Measurements from ENCODE around the gene SMPX. TPM values are rescaled to one million over a fixed set of nuclear protein-coding genes. Genes with fewer than 3 reads are reported as not detected.

The SMPX gene
- total and polyA plus RNA-seq, 9 of the 15 experiments (the other 6 are each of a cell fraction or from before 2014, with no cell fraction given): not detected

DNA sequence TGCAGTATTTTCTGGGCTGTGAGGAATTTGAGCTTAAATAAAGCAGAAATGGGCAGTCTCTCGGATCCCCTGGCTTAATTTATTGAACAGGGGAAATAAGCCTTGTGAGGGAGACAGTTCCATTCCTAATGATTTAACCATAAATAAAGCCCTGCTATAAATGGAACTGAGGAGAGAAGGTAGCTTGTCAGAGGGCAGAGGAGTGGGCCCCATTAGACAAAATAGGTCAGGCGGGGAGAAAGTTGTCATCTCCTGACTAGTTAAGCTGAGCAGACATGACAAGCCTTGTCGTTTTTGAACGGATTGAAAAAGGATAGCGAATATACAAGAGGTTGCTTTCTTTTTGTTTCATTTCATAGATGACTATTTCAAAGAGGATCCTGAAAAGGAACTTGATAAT is 39.3 kb downstream of the SMPX start:
- Histone ChIP-seq H4K20me1 (replicated peaks; ENCODE audit: control insufficient read depth, insufficient read depth, low read length) (no peaks in the 10 kb centered on the region), H3K4me2 (ENCODE audit: insufficient read depth, low read length) (no peak overlapping the region), H3K27ac (ENCODE audit: extremely low read depth, low read depth, low read length) (no peak overlapping the region), H3K9me1 (ENCODE audit: control insufficient read depth, insufficient read depth, low read length) (no peaks in the 10 kb centered on the region), H3K36me3 (ENCODE audit: control insufficient read depth, insufficient read depth, low read length) (no peaks in the 10 kb centered on the region), H3K4me3 (no peak overlapping the region), H3K9me3 (replicated peaks; ENCODE audit: control insufficient read depth, insufficient read depth, low read depth, low read length) (no peaks in the 10 kb centered on the region), H3K27me3 (ENCODE audit: control insufficient read depth in 2 of 2, insufficient read depth in 2 of 2, low read length in 2 of 2) (no peaks in the 10 kb centered on the region), H3K79me2 (ENCODE audit: control insufficient read depth, insufficient read depth, low read length) (no peaks in the 10 kb centered on the region), H2AFZ (ENCODE audit: low read depth, low read length) (no peak overlapping the region), H3K9ac (ENCODE audit: insufficient read depth in 1 of 2, low read depth in 2 of 2, low read length in 2 of 2) (no peak overlapping the region), H3K4me1 (replicated peaks in 1 of 2; ENCODE audit: control insufficient read depth in 2 of 2, insufficient read depth in 2 of 2, low read length in 2 of 2) (no peaks in the 10 kb centered on the region)
- TF ChIP-seq, protein P1, sequence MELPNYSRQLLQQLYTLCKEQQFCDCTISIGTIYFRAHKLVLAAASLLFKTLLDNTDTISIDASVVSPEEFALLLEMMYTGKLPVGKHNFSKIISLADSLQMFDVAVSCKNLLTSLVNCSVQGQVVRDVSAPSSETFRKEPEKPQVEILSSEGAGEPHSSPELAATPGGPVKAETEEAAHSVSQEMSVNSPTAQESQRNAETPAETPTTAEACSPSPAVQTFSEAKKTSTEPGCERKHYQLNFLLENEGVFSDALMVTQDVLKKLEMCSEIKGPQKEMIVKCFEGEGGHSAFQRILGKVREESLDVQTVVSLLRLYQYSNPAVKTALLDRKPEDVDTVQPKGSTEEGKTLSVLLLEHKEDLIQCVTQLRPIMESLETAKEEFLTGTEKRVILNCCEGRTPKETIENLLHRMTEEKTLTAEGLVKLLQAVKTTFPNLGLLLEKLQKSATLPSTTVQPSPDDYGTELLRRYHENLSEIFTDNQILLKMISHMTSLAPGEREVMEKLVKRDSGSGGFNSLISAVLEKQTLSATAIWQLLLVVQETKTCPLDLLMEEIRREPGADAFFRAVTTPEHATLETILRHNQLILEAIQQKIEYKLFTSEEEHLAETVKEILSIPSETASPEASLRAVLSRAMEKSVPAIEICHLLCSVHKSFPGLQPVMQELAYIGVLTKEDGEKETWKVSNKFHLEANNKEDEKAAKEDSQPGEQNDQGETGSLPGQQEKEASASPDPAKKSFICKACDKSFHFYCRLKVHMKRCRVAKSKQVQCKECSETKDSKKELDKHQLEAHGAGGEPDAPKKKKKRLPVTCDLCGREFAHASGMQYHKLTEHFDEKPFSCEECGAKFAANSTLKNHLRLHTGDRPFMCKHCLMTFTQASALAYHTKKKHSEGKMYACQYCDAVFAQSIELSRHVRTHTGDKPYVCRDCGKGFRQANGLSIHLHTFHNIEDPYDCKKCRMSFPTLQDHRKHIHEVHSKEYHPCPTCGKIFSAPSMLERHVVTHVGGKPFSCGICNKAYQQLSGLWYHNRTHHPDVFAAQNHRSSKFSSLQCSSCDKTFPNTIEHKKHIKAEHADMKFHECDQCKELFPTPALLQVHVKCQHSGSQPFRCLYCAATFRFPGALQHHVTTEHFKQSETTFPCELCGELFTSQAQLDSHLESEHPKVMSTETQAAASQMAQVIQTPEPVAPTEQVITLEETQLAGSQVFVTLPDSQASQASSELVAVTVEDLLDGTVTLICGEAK (IDR thresholded peaks at IDR 0.05): no peak
- TF ChIP-seq, protein P1 (CRISPR knock-in tag; IDR thresholded peaks at IDR 0.05): no peak
- no peak for TF ChIP-seq STAT5B (CRISPR knock-in tag; IDR thresholded peaks at IDR 0.05)
- no peak for TF ChIP-seq ZBTB12 (CRISPR knock-in tag; IDR thresholded peaks at IDR 0.05)
- no peak for TF ChIP-seq RNF2 (IDR thresholded peaks at IDR 0.05)
- TF ChIP-seq HMG20A (CRISPR knock-in tag; conservative IDR thresholded peaks at IDR 0.05): no peak
- TF ChIP-seq ZNF699 (CRISPR knock-in tag; IDR thresholded peaks at IDR 0.05; ENCODE audit: insufficient replicate concordance): no peak
- no peak for TF ChIP-seq SMARCA5 (IDR thresholded peaks at IDR 0.05)
- TF ChIP-seq PML (IDR thresholded peaks at IDR 0.05; ENCODE audit: low read length): no peak
- TF ChIP-seq TFAP4 (CRISPR knock-in tag; IDR thresholded peaks at IDR 0.05; ENCODE audit: borderline replicate concordance): no peak
- ATAC-seq (no peak), FAIRE-seq (no peak), DNase-seq (ENCODE audit: extremely low read depth in 1 of 4, low spot score in 3 of 4) (no peak)
- WGBS (ENCODE audit: insufficient coverage, low coverage, missing lambda C conversion rate): 2% methylated on average over 5 of the region's 5 CpGs
- no TSS peak for BruUV-seq (replicated peaks)
- intact Hi-C loops (cut with micrococcal nuclease): no loop called here
- in situ Hi-C loops (cut with MboI): no loop called here
- CTCF ChIA-PET (ENCODE audit: low intra/inter-chr PET ratio): no interaction called here
- POLR2A ChIA-PET: no interaction called here

Data from K562 (cell line).